HepG2 (cell line): ENCODE measurements around the gene C1orf216. TPM values are rescaled to one million over a fixed set of nuclear protein-coding genes. Genes with fewer than 3 reads are reported as not detected.

Source experiments
- ATF2 ChIP-seq: sonication (generic); formaldehyde crosslinking; IDR thresholded peaks from 2 replicates; pipeline ENCODE4 v1.4.0; 2020; ENCODE audit warnings: missing genetic modification reagents
- CBFB ChIP-seq: sonication (generic); formaldehyde crosslinking; IDR thresholded peaks from 2 replicates; pipeline ENCODE4 v1.4.0; 2020; ENCODE audit warnings: missing genetic modification reagents
- HOXA5 ChIP-seq: sonication (generic); formaldehyde crosslinking; IDR thresholded peaks from 2 replicates; pipeline ENCODE4 v1.4.0; 2020; ENCODE audit warnings: missing genetic modification reagents
- ISL2 ChIP-seq: sonication (generic); formaldehyde crosslinking; IDR thresholded peaks from 2 replicates; pipeline ENCODE4 v1.5.0; 2020; ENCODE audit warnings: missing genetic modification reagents
- ISX ChIP-seq: sonication (generic); formaldehyde crosslinking; conservative IDR thresholded peaks from 2 replicates; pipeline ENCODE4 v1.5.0; 2020; ENCODE audit warnings: missing genetic modification reagents
- KIAA2018 ChIP-seq: sonication (generic); formaldehyde crosslinking; IDR thresholded peaks from 2 replicates; pipeline ENCODE4 v1.5.0; 2020; ENCODE audit warnings: mild to moderate bottlenecking, missing genetic modification reagents, borderline replicate concordance
- NFAT5 ChIP-seq: sonication (generic); formaldehyde crosslinking; IDR thresholded peaks from 2 replicates; pipeline ENCODE4 v1.4.0; 2020; ENCODE audit warnings: missing genetic modification reagents
- PITX1 ChIP-seq: sonication (generic); formaldehyde crosslinking; IDR thresholded peaks from 2 replicates; pipeline ENCODE4 v1.5.1; 2020; ENCODE audit warnings: mild to moderate bottlenecking, missing genetic modification reagents
- SNAPC2 ChIP-seq: sonication (generic); formaldehyde crosslinking; IDR thresholded peaks from 2 replicates; pipeline ENCODE4 v1.8.1; 2022; ENCODE audit warnings: mild to moderate bottlenecking, missing genetic modification reagents
- ZGPAT ChIP-seq: IDR thresholded peaks from 2 replicates; pipeline ENCODE4 v1.6.1; 2016; ENCODE audit warnings: mild to moderate bottlenecking
- ZNF234 ChIP-seq: sonication (generic); formaldehyde crosslinking; conservative IDR thresholded peaks from 2 replicates; pipeline ENCODE4 v1.5.1; 2020; ENCODE audit warnings: mild to moderate bottlenecking, missing genetic modification reagents
- ZNF260 ChIP-seq: sonication (generic); formaldehyde crosslinking; IDR thresholded peaks from 2 replicates; pipeline ENCODE4 v1.4.0; 2020; ENCODE audit warnings: missing genetic modification reagents, low read depth, mild to moderate bottlenecking, borderline replicate concordance
- polyA plus RNA-seq, 8 experiments: library from polyadenylated mRNA; depleted of rRNA in 3 of 8; stranded (reverse) in 7 of 8; unstranded in 1 of 8; fragments of >200 nt; fragmentation: Illumina TruSeq in 4 of 8; extraction: Trizol in 4 of 8; gene quantifications; 2 replicates each; pipeline versions ENCODE4 v1.2.1 to v1.2.3, GENCODE V29; 2011 to 2016; ENCODE audit warnings: low read depth in 4 of 8, missing spikeins in 1 of 8, mixed read lengths in 1 of 8; ENCODE audit not compliant: insufficient read depth in 1 of 8
- total RNA-seq, 5 experiments: library from RNA; depleted of rRNA; stranded (reverse); fragments of >200 nt; fragmentation: Illumina TruSeq; extraction: Trizol; gene quantifications; 2 replicates each; pipeline ENCODE4 v1.2.3, GENCODE V29; 2016; ENCODE audit warnings: low read depth in 1 of 5

C1orf216 gene
- total and polyA plus RNA-seq, 2 of the 13 experiments (the other 11 are each of a cell fraction or from before 2014, with no cell fraction given), result 0.48 to 1.1 TPM

GRCh38 chr1:35715568-35716002, 3.1 kb downstream of the C1orf216 start (continued):
- TF ChIP-seq CBFB, result no peak
- TF ChIP-seq PITX1 (CRISPR knock-in tag), result no peak
- no peak for TF ChIP-seq ATF2
- TF ChIP-seq HOXA5 (CRISPR knock-in tag), result no peak
- TF ChIP-seq ZGPAT, result no peak
- no peak for TF ChIP-seq KIAA2018 (CRISPR knock-in tag)
- TF ChIP-seq ZNF260 (CRISPR knock-in tag), result no peak
- TF ChIP-seq ZNF234 (CRISPR knock-in tag), result no peak
- no peak for TF ChIP-seq ISL2 (CRISPR knock-in tag)
- no peak for TF ChIP-seq ISX (CRISPR knock-in tag)
- TF ChIP-seq SNAPC2, result no peak
- TF ChIP-seq NFAT5 (CRISPR knock-in tag), result no peak
